Activated naive CD8-positive, alpha-beta T cell treated with anti-CD3 and anti-CD28 coated beads, Interleukin-2, amount 10 ng/mL, durations not matched to agents 7 days and 5 days (primary cell): ENCODE data around the gene PAK4. TPM values are rescaled to one million over a fixed set of nuclear protein-coding genes. Genes with fewer than 3 reads are reported as not detected.

ENCODE experiments used
- ATAC-seq: fragments of 150-1000 bp; cut with Tn5 transposase; one replicate; pipeline ENCODE4 v1.10.0; 2021; ENCODE audit warnings: low read depth, moderate library complexity
- POLR2A ChIA-PET: fragments of 350-600 bp; sonication (Branson Sonifier 250); formaldehyde crosslinking; loops from one replicate; lab custom pipeline; 2021; ENCODE audit warnings: antibody characterized with exemption; lab: Charles Lee
- DNase-seq: peaks from one replicate; pipeline ENCODE4 v3.0.0; 2021
- H3K27ac Mint-ChIP-seq: one replicate; pipeline ENCODE4 v1.8.0; 2022; ENCODE audit warnings: mild to moderate bottlenecking, mixed read lengths
- H3K27me3 Mint-ChIP-seq: one replicate; pipeline ENCODE4 v1.8.0; 2022; ENCODE audit warnings: mild to moderate bottlenecking, moderate library complexity, mixed read lengths
- H3K36me3 Mint-ChIP-seq: one replicate; pipeline ENCODE4 v1.8.0; 2021; ENCODE audit warnings: mild to moderate bottlenecking, mixed read lengths
- H3K4me1 Mint-ChIP-seq: one replicate; pipeline ENCODE4 v1.8.0; 2021; ENCODE audit warnings: mixed read lengths
- H3K4me3 Mint-ChIP-seq: one replicate; pipeline ENCODE4 v1.8.0; 2022; ENCODE audit warnings: mild to moderate bottlenecking, moderate library complexity, mixed read lengths
- H3K9me3 Mint-ChIP-seq: one replicate; pipeline ENCODE4 v1.8.0; 2021; ENCODE audit warnings: mixed read lengths
- total RNA-seq, 2 experiments: library from RNA; stranded (reverse); gene quantifications; one replicate each; pipeline ENCODE4 v1.2.3, GENCODE V29; 2021

Gene PAK4
- total RNA-seq, 2 experiments from 2014 or later: 16.1 to 17.1 TPM

- no peak overlapping the region for H3K27ac Mint-ChIP-seq
- no peaks in the 10 kb centered on the region for H3K36me3 Mint-ChIP-seq
Observed at GRCh38 chr19:39162441-39163043, 37.0 kb downstream of the PAK4 start.

GRCh38 chr19:39163621-39164020 lies 38.0 kb downstream of the PAK4 start:
- POLR2A ChIA-PET: no interaction called here
- Mint-ChIP-seq H3K4me1 (peaks cover 9% of the 10 kb centered on the region), H3K27ac (no peak overlapping the region), H3K9me3 (no peaks in the 10 kb centered on the region), H3K36me3 (no peaks in the 10 kb centered on the region), H3K27me3 (no peaks in the 10 kb centered on the region), H3K4me3 (no peak overlapping the region)
- ATAC-seq (no peak), DNase-seq (no peak)

More at GRCh38 chr19:39162441-39163043, 37.0 kb downstream of the PAK4 start:
- Mint-ChIP-seq H3K4me1 (peaks cover 14% of the 10 kb centered on the region), H3K4me3 (no peak overlapping the region), H3K27me3 (no peaks in the 10 kb centered on the region), H3K9me3 (no peaks in the 10 kb centered on the region)
- DNase-seq: no peak
- ATAC-seq: no peak
- POLR2A ChIA-PET: no interaction called here

- H3K4me3 Mint-ChIP-seq: no peak overlapping the region
- no peaks in the 10 kb centered on the region for H3K36me3 Mint-ChIP-seq
- POLR2A ChIA-PET: no interaction called here
- H3K9me3 Mint-ChIP-seq: no peaks in the 10 kb centered on the region
- no peak for DNase-seq
- ATAC-seq: peak; percentile 18
- H3K27me3 Mint-ChIP-seq: no peaks in the 10 kb centered on the region
- peaks cover 9% of the 10 kb centered on the region for H3K4me1 Mint-ChIP-seq
- H3K27ac Mint-ChIP-seq: no peak overlapping the region
Observed at GRCh38 chr19:39164289-39164688, 38.7 kb downstream of the PAK4 start.

GRCh38 chr19:39165857-39166256 lies 40.3 kb downstream of the PAK4 start:
- peaks cover 5% of the 10 kb centered on the region for H3K4me1 Mint-ChIP-seq
- H3K36me3 Mint-ChIP-seq: no peaks in the 10 kb centered on the region
- ATAC-seq (no peak), DNase-seq (no peak)
- no peaks in the 10 kb centered on the region for H3K9me3 Mint-ChIP-seq
- POLR2A ChIA-PET: no interaction called here
- no peak overlapping the region for H3K27ac Mint-ChIP-seq
- no peaks in the 10 kb centered on the region for H3K27me3 Mint-ChIP-seq
- H3K4me3 Mint-ChIP-seq: no peak overlapping the region

GRCh38 chr19:39166571-39167391 lies 41.2 kb downstream of the PAK4 start:
- H3K4me3 Mint-ChIP-seq: no peak overlapping the region
- H3K27ac Mint-ChIP-seq: no peak overlapping the region
- POLR2A ChIA-PET: no interaction called here
- H3K36me3 Mint-ChIP-seq: no peaks in the 10 kb centered on the region
- ATAC-seq: no peak
- no peak for DNase-seq
- no peaks in the 10 kb centered on the region for H3K9me3 Mint-ChIP-seq
- H3K27me3 Mint-ChIP-seq: no peaks in the 10 kb centered on the region
- peaks cover 5% of the 10 kb centered on the region for H3K4me1 Mint-ChIP-seq

- ATAC-seq: no peak
- Mint-ChIP-seq H3K4me1 (peaks cover 2% of the 10 kb centered on the region), H3K27me3 (no peaks in the 10 kb centered on the region), H3K27ac (no peak overlapping the region), H3K9me3 (no peaks in the 10 kb centered on the region), H3K36me3 (no peaks in the 10 kb centered on the region), H3K4me3 (no peak overlapping the region)
- no peak for DNase-seq
- POLR2A ChIA-PET: no interaction called here
Observed at GRCh38 chr19:39167461-39168257, 42.1 kb downstream of the PAK4 start.

- POLR2A ChIA-PET: no interaction called here
- Mint-ChIP-seq H3K36me3 (no peaks in the 10 kb centered on the region), H3K27ac (no peak overlapping the region), H3K27me3 (no peaks in the 10 kb centered on the region), H3K4me1 (no peaks in the 10 kb centered on the region), H3K9me3 (no peaks in the 10 kb centered on the region), H3K4me3 (no peak overlapping the region)
- ATAC-seq (no peak), DNase-seq (no peak)
Observed at GRCh38 chr19:39168258-39169142, 42.9 kb downstream of the PAK4 start.

- Mint-ChIP-seq H3K27ac (no peak overlapping the region), H3K36me3 (no peaks in the 10 kb centered on the region), H3K9me3 (no peaks in the 10 kb centered on the region), H3K4me1 (no peaks in the 10 kb centered on the region), H3K27me3 (no peaks in the 10 kb centered on the region), H3K4me3 (no peak overlapping the region)
- POLR2A ChIA-PET: no interaction called here
- ATAC-seq (no peak), DNase-seq (no peak)
Observed at GRCh38 chr19:39169143-39169810, 43.7 kb downstream of the PAK4 start.

- ATAC-seq (no peak), DNase-seq (no peak)
- POLR2A ChIA-PET: interaction anchor here (0.7 kb wide), 1 partner anchor 176 kb away, joined by 4 read pairs; no protein-coding TSS in a partner anchor
- Mint-ChIP-seq H3K4me1 (no peaks in the 10 kb centered on the region), H3K36me3 (no peaks in the 10 kb centered on the region), H3K27me3 (no peaks in the 10 kb centered on the region), H3K27ac (no peak overlapping the region), H3K9me3 (no peaks in the 10 kb centered on the region), H3K4me3 (no peak overlapping the region)
Observed at GRCh38 chr19:39170386-39171231, 45.0 kb downstream of the PAK4 start.

GRCh38 chr19:39171479-39172465 lies 46.2 kb downstream of the PAK4 start:
- Mint-ChIP-seq H3K27me3 (no peaks in the 10 kb centered on the region), H3K4me3 (no peak overlapping the region), H3K4me1 (no peaks in the 10 kb centered on the region), H3K36me3 (no peaks in the 10 kb centered on the region), H3K27ac (no peak overlapping the region), H3K9me3 (no peaks in the 10 kb centered on the region)
- no peak for DNase-seq
- POLR2A ChIA-PET: interaction anchor here (0.7 kb wide), 1 partner anchor 175 kb away, joined by 4 read pairs; no protein-coding TSS in a partner anchor
- ATAC-seq: no peak
